A673 (cell line): ENCODE data around the gene RSL1D1. TPM values are rescaled to one million over a fixed set of nuclear protein-coding genes. Genes with fewer than 3 reads are reported as not detected.

ENCODE experiments used
- BruUV-seq: library from RNA; stranded (reverse); fragments of 400-500 nt; replicated peaks from 2 replicates; lab custom pipeline; 2021; lab: Mats Ljungman, UMichigan
- CTCF ChIA-PET: fragments of 300-600 bp; sonication (Branson Sonifier 250); formaldehyde crosslinking; loops from one replicate; lab custom pipeline; 2022; ENCODE audit warnings: antibody characterized with exemption; lab: Charles Lee
- POLR2A ChIA-PET: fragments of 300-600 bp; sonication (Branson Sonifier 250); formaldehyde crosslinking; loops from one replicate; lab custom pipeline; 2022; ENCODE audit warnings: antibody characterized with exemption; ENCODE audit not compliant: low non-redundant PET; lab: Charles Lee
- DNase-seq: peaks from one replicate; pipeline ENCODE4 v3.0.0-alpha.2; 2015; ENCODE audit warnings: low spot score
- H3K27ac ChIP-seq: fragments of 200-600 bp; sonication (generic); 2 replicates; pipeline ENCODE4 v1.5.1; 2016; ENCODE audit warnings: mixed run types, low read depth, mild to moderate bottlenecking, mixed read lengths, antibody characterized with exemption, low read length; ENCODE audit not compliant: poor library complexity, severe bottlenecking
- H3K27me3 ChIP-seq: fragments of 200-600 bp; sonication (generic); replicated peaks from 2 replicates; pipeline ENCODE4 v1.6.1; 2017; ENCODE audit warnings: mixed run types, low read depth, mild to moderate bottlenecking, mixed read lengths, antibody characterized with exemption, low read length; ENCODE audit not compliant: insufficient read depth, poor library complexity
- H3K36me3 ChIP-seq: fragments of 200-600 bp; sonication (generic); 2 replicates; pipeline ENCODE4 v1.6.1; 2016; ENCODE audit warnings: mixed run types, mild to moderate bottlenecking, mixed read lengths, antibody characterized with exemption, low read length; ENCODE audit not compliant: insufficient read depth, poor library complexity, severe bottlenecking
- H3K4me1 ChIP-seq: fragments of 200-600 bp; sonication (generic); 2 replicates; pipeline ENCODE4 v1.6.1; 2017; ENCODE audit warnings: mixed run types, mild to moderate bottlenecking, mixed read lengths, antibody characterized with exemption, low read length; ENCODE audit not compliant: insufficient read depth, poor library complexity, severe bottlenecking
- H3K4me3 ChIP-seq: fragments of 200-600 bp; sonication (generic); 2 replicates; pipeline ENCODE4 v1.5.1; 2016; ENCODE audit warnings: low read depth, mixed run types, mild to moderate bottlenecking, mixed read lengths, low read length; ENCODE audit not compliant: poor library complexity, severe bottlenecking
- H3K9me3 ChIP-seq: fragments of 200-600 bp; sonication (generic); 2 replicates; pipeline ENCODE4 v1.6.1; 2016; ENCODE audit warnings: mixed run types, low read depth, mild to moderate bottlenecking, mixed read lengths, antibody characterized with exemption, low read length; ENCODE audit not compliant: poor library complexity, severe bottlenecking
- EZH2 ChIP-seq: fragments of 200-600 bp; sonication (generic); IDR thresholded peaks from 2 replicates; pipeline ENCODE4 v1.6.1; 2017; ENCODE audit warnings: borderline replicate concordance, low read depth, mild to moderate bottlenecking, mixed read lengths, antibody characterized with exemption, low read length; ENCODE audit not compliant: poor library complexity, severe bottlenecking
- intact Hi-C: fragments of 100-400 bp; cut with micrococcal nuclease; formaldehyde crosslinking; loops from one replicate; pipeline ENCODE4 v1.10.0; 2022; ENCODE audit not compliant: unreplicated experiment
- total RNA-seq: library from RNA; stranded (reverse); gene quantifications from 2 replicates; pipeline ENCODE4 v1.2.3, GENCODE V29; 2021
- TF ChIP-seq, protein P1 (sequence below): fragments of 300-800, 200-600 bp; sonication (generic); conservative IDR thresholded peaks from 2 replicates; pipeline ENCODE4 v1.5.1; 2017; ENCODE audit warnings: low read depth, mild to moderate bottlenecking, antibody characterized with exemption, low read length, moderate library complexity, mixed read lengths

The RSL1D1 gene
- total RNA-seq, 1 experiment from 2014 or later: 365 TPM

DNA sequence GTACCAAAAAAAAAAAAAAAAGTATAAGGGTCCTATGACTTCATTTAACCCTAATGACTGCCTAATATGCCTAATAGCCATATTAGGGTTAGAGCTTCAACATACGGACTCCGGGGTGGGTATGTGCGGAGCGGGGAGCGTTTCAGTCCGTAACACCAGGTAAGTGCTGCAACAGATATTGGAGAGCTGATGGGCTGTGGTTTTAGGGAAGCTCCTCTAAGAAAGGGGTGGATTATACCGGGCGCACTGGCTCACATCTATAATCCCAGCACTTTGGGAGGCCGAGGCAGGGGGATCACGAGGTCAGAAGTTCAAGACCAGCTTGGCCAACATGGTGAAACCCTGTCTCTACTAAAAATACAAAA lies 52.3 kb downstream of the RSL1D1 start:
- Histone ChIP-seq H3K4me1 (peaks cover 13% of the 10 kb centered on the region), H3K36me3 (peaks cover 8% of the 10 kb centered on the region), H3K4me3 (no peak overlapping the region), H3K27me3 (no peaks in the 10 kb centered on the region), H3K9me3 (no peaks in the 10 kb centered on the region), H3K27ac (no peak overlapping the region)
- no peak for DNase-seq
- CTCF ChIA-PET: no interaction called here
- BruUV-seq: no TSS peak
- intact Hi-C loops: loop anchor here (5.0 to 10.0 kb wide), 2 partner anchors 48 to 266 kb away; no protein-coding TSS in a partner anchor
- TF ChIP-seq, protein P1, sequence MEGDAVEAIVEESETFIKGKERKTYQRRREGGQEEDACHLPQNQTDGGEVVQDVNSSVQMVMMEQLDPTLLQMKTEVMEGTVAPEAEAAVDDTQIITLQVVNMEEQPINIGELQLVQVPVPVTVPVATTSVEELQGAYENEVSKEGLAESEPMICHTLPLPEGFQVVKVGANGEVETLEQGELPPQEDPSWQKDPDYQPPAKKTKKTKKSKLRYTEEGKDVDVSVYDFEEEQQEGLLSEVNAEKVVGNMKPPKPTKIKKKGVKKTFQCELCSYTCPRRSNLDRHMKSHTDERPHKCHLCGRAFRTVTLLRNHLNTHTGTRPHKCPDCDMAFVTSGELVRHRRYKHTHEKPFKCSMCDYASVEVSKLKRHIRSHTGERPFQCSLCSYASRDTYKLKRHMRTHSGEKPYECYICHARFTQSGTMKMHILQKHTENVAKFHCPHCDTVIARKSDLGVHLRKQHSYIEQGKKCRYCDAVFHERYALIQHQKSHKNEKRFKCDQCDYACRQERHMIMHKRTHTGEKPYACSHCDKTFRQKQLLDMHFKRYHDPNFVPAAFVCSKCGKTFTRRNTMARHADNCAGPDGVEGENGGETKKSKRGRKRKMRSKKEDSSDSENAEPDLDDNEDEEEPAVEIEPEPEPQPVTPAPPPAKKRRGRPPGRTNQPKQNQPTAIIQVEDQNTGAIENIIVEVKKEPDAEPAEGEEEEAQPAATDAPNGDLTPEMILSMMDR: no peak
- TF ChIP-seq EZH2: no peak
- POLR2A ChIA-PET: interaction anchor here (0.6 kb wide), 1 partner anchor 22 kb away, joined by 7 read pairs; no protein-coding TSS in a partner anchor

DNA sequence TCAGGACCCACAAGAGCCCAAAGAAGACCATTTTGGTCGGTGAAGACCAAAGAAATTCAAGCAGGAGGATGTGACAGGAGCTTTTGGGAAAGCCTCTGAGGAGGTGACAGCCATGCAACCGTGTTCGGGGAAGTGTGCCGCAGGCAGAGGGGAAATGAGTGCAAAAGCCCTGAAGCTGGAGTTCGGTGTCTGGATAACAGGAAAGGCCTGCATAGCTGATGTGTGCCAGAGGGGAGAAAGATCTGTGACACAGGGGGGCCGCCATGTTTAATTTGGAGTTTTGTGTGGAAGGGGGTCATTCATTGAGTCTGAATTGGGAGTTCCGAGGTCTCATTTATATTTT lies 53.4 kb downstream of the RSL1D1 start:
- no TSS peak for BruUV-seq
- ChIA-PET CTCF (no interaction called here), POLR2A (interaction anchor here (0.5 to 0.6 kb wide), 3 partner anchors 11 to 155 kb away, joined by 3 to 14 read pairs (median 5); no protein-coding TSS in a partner anchor)
- TF ChIP-seq, protein P1: no peak
- no peak for TF ChIP-seq EZH2
- Histone ChIP-seq H3K4me3 (peak overlapping the region; percentile 83), H3K27ac (peak overlapping the region; percentile 85), H3K36me3 (peaks cover 8% of the 10 kb centered on the region), H3K9me3 (no peaks in the 10 kb centered on the region), H3K4me1 (peaks cover 19% of the 10 kb centered on the region), H3K27me3 (no peaks in the 10 kb centered on the region)
- intact Hi-C loops: loop anchor here (5.0 to 10.0 kb wide), 2 partner anchors 49 to 267 kb away; no protein-coding TSS in a partner anchor
- DNase-seq: no peak

DNA sequence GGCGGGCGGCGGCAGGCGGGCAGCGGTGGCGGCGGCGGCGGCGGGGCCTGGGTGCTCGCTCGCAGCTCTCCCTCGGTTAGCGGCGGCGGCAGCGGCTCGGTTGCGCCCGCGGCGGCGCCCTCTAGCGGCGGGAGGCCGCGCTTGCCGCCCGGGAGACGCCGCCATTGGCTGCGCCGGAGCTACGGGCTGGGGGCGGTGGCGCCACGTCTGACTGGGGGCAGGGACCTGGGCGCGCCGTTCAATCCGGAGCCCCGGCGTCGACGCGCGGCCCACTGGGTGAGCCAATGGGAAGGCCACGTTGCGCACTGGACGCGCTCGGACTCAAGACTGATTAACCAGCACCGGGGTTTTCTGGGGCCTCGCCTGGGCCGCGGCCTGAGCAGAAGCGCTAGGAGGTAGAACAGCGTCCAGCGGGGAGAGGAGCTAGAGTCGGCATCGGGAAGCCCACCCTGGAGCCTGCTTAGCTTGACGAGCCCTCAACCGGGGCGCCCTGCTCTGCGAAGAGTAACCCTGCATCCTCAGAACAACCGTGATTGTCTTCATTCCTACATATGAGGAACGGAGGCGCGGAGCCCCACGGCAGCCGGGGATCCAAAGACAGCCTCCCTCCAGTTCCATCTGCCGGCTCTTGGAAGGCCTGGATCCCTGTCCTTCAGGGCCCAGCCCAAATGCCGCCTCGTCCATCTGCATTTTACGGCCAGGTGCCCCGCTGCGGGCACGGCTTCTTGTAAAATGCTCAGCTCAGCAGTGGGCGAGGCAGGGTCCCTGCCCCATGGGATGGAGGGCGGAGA lies 54.0 kb downstream of the RSL1D1 start, which contains the start of gene ZC3H7A:
Gene ZC3H7A (minus strand): TSS at position 93 of the 791 bp plus-strand sequence. CDS start 14,904 bp downstream, outside the sequence.
- POLR2A ChIA-PET: interaction anchor here (0.5 to 0.6 kb wide), 4 partner anchors 10 to 155 kb away, joined by 3 to 14 read pairs (median 6); no protein-coding TSS in a partner anchor
- no peak for TF ChIP-seq EZH2
- TF ChIP-seq, protein P1: peak; percentile 55
- Histone ChIP-seq H3K27me3 (no peaks in the 10 kb centered on the region), H3K4me3 (peak within 1 kb of the TSS; percentile 83), H3K4me1 (peaks cover 19% of the 10 kb centered on the region), H3K36me3 (peaks cover 12% of the 10 kb centered on the region), H3K9me3 (no peaks in the 10 kb centered on the region), H3K27ac (peak within 1 kb of the TSS; percentile 85)
- peak; percentile 98 for DNase-seq
- intact Hi-C loops: loop anchor here (5.0 to 10.0 kb wide), 2 partner anchors 50 to 267 kb away; no protein-coding TSS in a partner anchor
- BruUV-seq: TSS peak; percentile 72
- CTCF ChIA-PET: interaction anchor here (1.1 kb wide), 1 partner anchor 54 kb away, joined by 3 read pairs; the partner anchor contains the start of gene TXNDC11
